Stomach (tissue), 9 donors: Measurements from ENCODE around the gene PTPRJ. TPM values are rescaled to one million over a fixed set of nuclear protein-coding genes. Genes with fewer than 3 reads are reported as not detected.
A peak's percentile ranks its signal among the peaks of the same experiment; 100 is the strongest.

ENCODE experiments used
- DNase-seq, 2 donors: peaks; one replicate each; pipeline versions ENCODE4 v3.0.0 to v3.0.0-alpha.2; 2013 to 2019
- H3K27ac ChIP-seq, 5 donors: fragments of 200-600 bp in 4 of 5; sonication (generic) in 4 of 5; one replicate each; pipeline ENCODE4 v1.5.1; 2013 to 2019; ENCODE audit warnings: mild to moderate bottlenecking in 1 of 5, moderate library complexity in 1 of 5
- H3K27me3 ChIP-seq, 3 donors: fragments of 200-600 bp; sonication (generic); one replicate each; pipeline ENCODE4 v1.5.1; 2017 to 2019; ENCODE audit warnings: mixed run types in 1 of 3
- H3K36me3 ChIP-seq, 4 donors: fragments of 200-600 bp; sonication (generic); 1 replicate in 3 of 4; 2 replicates in 1 of 4; pipeline ENCODE4 v1.5.1; 2016 to 2019
- H3K4me1 ChIP-seq, 4 donors: fragments of 200-600 bp; sonication (generic); one replicate each; pipeline ENCODE4 v1.5.1; 2016 to 2019
- H3K4me3 ChIP-seq, 4 donors: fragments of 200-600 bp; sonication (generic) in 3 of 4; one replicate each; pipeline ENCODE4 v1.5.1; 2016 to 2019; ENCODE audit warnings: mild to moderate bottlenecking in 1 of 4
- H3K9me3 ChIP-seq, 4 donors: fragments of 200-600 bp; sonication (generic); one replicate each; pipeline ENCODE4 v1.5.1; 2016 to 2019
- CTCF ChIP-seq, 7 experiments: fragments of 450-650 bp in 4 of 7; fragments of 200-600 bp in 3 of 7; sonication (generic) in 3 of 7; IDR thresholded peaks; one replicate each; pipeline ENCODE4 v1.5.1; 2016 to 2019; ENCODE audit warnings: antibody characterized with exemption in 7 of 7, control low read depth in 2 of 7, mild to moderate bottlenecking in 1 of 7
- EP300 ChIP-seq: sonication (generic); formaldehyde crosslinking; IDR thresholded peaks from one replicate; pipeline ENCODE4 v1.6.1; 2017; ENCODE audit warnings: antibody characterized with exemption
- POLR2A ChIP-seq, 4 donors: fragments of 450-650 bp; IDR thresholded peaks; one replicate each; pipeline ENCODE4 v1.6.1; 2016; ENCODE audit warnings: antibody characterized with exemption in 4 of 4, control low read depth in 2 of 4, mild to moderate bottlenecking in 1 of 4, moderate library complexity in 1 of 4
- POLR2AphosphoS5 ChIP-seq, 3 donors: sonication (generic); formaldehyde crosslinking; IDR thresholded peaks; one replicate each; pipeline ENCODE4 v1.6.1; 2016; ENCODE audit warnings: antibody characterized with exemption in 3 of 3
- WGBS, 5 donors: extraction: QIAGEN DNeasy Blood & Tissue Kit in 3 of 5; methylation state at CpG; one replicate each; pipeline versions ENCODE4 v1.1.5 to v1.1.7; 2013 to 2018; 5-methylcytosine and 5-hydroxymethylcytosine counted together
- intact Hi-C: fragments of 100-400 bp; cut with DNase I; formaldehyde crosslinking; loops from one replicate; pipeline ENCODE4 v1.15.1; 2023; ENCODE audit warnings: low total_unique reads
- polyA plus RNA-seq, 3 donors: library from polyadenylated mRNA; stranded (reverse); fragments of 200-250 nt; gene quantifications; one replicate each; pipeline ENCODE4 v1.2.3, GENCODE V29; 2013
- total RNA-seq, 5 donors: library from RNA; depleted of rRNA; stranded (reverse); fragments of >200 nt; gene quantifications; one replicate each; pipeline versions ENCODE4 v1.1.0 to v1.2.3, GENCODE V29; 2014 to 2016
- donor health status: healthy with polysubstance abuse.
- donor health status: Bipolar disorder and iron deficiency.
- donor health status: healthy.

Gene PTPRJ
- total and polyA plus RNA-seq, 8 donors, result 2.6 to 351 (median 20.7) TPM

GRCh38 chr11:48040830-48041444 lies 60.6 kb downstream of the PTPRJ start:
- intact Hi-C loops, result loop anchor here (10.0 kb wide), 1 partner anchor 64 kb away; no protein-coding TSS in a partner anchor
- WGBS, 5 donors, result 86 to 93% (median 90%) methylated on average over 13 of the region's 13 CpGs
- TF ChIP-seq POLR2A (IDR thresholded peaks at IDR 0.05) (no peak), CTCF (IDR thresholded peaks at IDR 0.05) (no peak)

DNA sequence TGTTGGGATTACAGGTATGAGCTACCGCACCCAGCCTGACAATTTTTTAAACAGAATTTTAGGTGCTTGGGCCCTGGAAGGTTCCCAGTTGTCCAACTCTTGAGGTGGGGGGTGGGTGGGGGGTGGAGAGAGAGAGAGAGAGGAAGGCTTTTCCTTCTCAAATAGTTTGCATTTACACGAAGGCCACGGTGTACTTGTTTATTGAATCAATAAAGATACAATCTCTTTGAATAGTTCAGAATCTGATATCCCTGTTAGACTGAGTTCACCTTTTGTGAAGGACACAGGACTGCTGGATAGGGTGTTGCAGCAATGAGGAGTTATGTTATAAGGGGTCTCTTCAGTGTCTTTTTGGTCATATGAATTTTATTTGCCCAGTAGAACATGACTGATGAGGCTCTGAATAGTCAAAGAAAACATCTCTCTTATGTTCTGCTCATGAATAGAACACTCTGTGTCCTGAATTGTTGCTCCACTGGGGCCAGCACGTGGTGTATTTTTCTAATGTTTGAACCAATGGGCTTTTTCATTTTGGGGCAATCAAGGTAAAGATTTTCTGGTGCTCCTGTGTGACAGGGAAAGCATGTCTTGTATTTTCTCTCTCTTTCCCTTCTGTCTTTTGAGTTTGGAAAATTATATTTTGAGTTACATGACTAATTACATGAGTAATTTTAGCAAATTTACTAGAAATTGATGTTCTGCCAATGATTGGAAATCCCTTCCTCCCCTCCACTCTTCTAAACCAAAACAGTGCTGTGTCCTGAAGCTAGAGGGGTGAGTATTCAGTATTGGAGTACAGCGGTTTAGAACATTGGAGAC lies 61.7 kb downstream of the PTPRJ start:
- Histone ChIP-seq H3K4me1 (peaks cover 17 to 68% (median 34%) of the 10 kb centered on the region in 4 donors), H3K4me3 (no peak overlapping the region), H3K9me3 (no peaks in the 10 kb centered on the region), H3K27me3 (no peaks in the 10 kb centered on the region), H3K27ac (peak overlapping the region; percentile 1 to 66 (median 50)), H3K36me3 (no peaks in the 10 kb centered on the region)
- intact Hi-C loops, result loop anchor here (10.0 kb wide), 1 partner anchor 63 kb away; no protein-coding TSS in a partner anchor
- 51 to 70% (median 58%) methylated on average over 5 of the region's 5 CpGs for WGBS, 5 donors
- no peak for DNase-seq
- TF ChIP-seq POLR2A (IDR thresholded peaks at IDR 0.05) (no peak), POLR2AphosphoS5 (IDR thresholded peaks at IDR 0.05) (no peak), CTCF (IDR thresholded peaks at IDR 0.05) (no peak)

More at GRCh38 chr11:48040830-48041444, 60.6 kb downstream of the PTPRJ start:
- H3K4me1 ChIP-seq, result peaks cover 17 to 71% (median 39%) of the 10 kb centered on the region in 4 donors
- H3K27me3 ChIP-seq, result no peaks in the 10 kb centered on the region
- no peaks in the 10 kb centered on the region for H3K36me3 ChIP-seq
- H3K4me3 ChIP-seq, result no peak overlapping the region
- H3K27ac ChIP-seq, result peak overlapping the region in 3 of 5 donors; percentile 1 to 65 (median 9)
- H3K9me3 ChIP-seq, result no peaks in the 10 kb centered on the region
- no peak for DNase-seq

- no peaks in the 10 kb centered on the region for H3K36me3 ChIP-seq
- H3K4me3 ChIP-seq, result no peak overlapping the region
- TF ChIP-seq POLR2A (IDR thresholded peaks at IDR 0.05) (no peak), CTCF (IDR thresholded peaks at IDR 0.05) (no peak), EP300 (no peak), POLR2AphosphoS5 (IDR thresholded peaks at IDR 0.05) (no peak)
- peaks cover 21 to 73% (median 39%) of the 10 kb centered on the region in 4 donors for H3K4me1 ChIP-seq
- intact Hi-C loops, result loop anchor here (10.0 kb wide), 1 partner anchor 61 kb away; no protein-coding TSS in a partner anchor
- H3K27ac ChIP-seq, result peak overlapping the region in 4 of 5 donors; percentile 1 to 66 (median 58)
- no peaks in the 10 kb centered on the region for H3K9me3 ChIP-seq
- H3K27me3 ChIP-seq, result no peaks in the 10 kb centered on the region
- no peak for DNase-seq
- WGBS, 5 donors, result 72 to 83% (median 76%) methylated on average over 8 of the region's 8 CpGs
Measured at GRCh38 chr11:48043111-48043990, 63.0 kb downstream of the PTPRJ start.
